Stimulated activated CD4-positive, alpha-beta T cell treated with anti-CD3 and anti-CD28 coated beads, Interleukin-15, amount 100 ng/mL, for 24 hours (primary cell): ENCODE data around the gene SWT1.

ENCODE experiments used
- DNase-seq: peaks from one replicate; pipeline ENCODE4 v3.0.0-alpha.2; 2020

SWT1 gene

GRCh38 chr1:185156854-185157598 lies at the start of gene SWT1, which contains the start of gene TRMT1L:
TSS of gene SWT1 (plus strand) at chr1:185157167. CDS start at chr1:185160842, 3,675 bp downstream.
TSS of gene TRMT1L (minus strand) at chr1:185156953. CDS start at chr1:185156712, 241 bp downstream.
- DNase-seq: peak; percentile 99

GRCh38 chr1:185108321-185108720 lies 48.6 kb upstream of the SWT1 start:
- no peak for DNase-seq

GRCh38 chr1:185110145-185110544 lies 46.8 kb upstream of the SWT1 start:
- DNase-seq: no peak

GRCh38 chr1:185111873-185112272 lies 45.1 kb upstream of the SWT1 start:
- DNase-seq: no peak

GRCh38 chr1:185112356-185112755 lies 44.6 kb upstream of the SWT1 start:
- no peak for DNase-seq

- DNase-seq: no peak
Observed at GRCh38 chr1:185129708-185130107, 27.3 kb upstream of the SWT1 start.

- no peak for DNase-seq
Observed at GRCh38 chr1:185132534-185132933, 24.4 kb upstream of the SWT1 start.

- no peak for DNase-seq
Observed at GRCh38 chr1:185137896-185138545, 18.9 kb upstream of the SWT1 start.

- DNase-seq: no peak
Observed at GRCh38 chr1:185139246-185139645, 17.7 kb upstream of the SWT1 start.

GRCh38 chr1:185144233-185144632 lies 12.7 kb upstream of the SWT1 start:
- DNase-seq: no peak

- DNase-seq: no peak
Observed at GRCh38 chr1:185151215-185151614, 5.8 kb upstream of the SWT1 start.

- DNase-seq: no peak
Observed at GRCh38 chr1:185152187-185152767, 4.7 kb upstream of the SWT1 start.

- no peak for DNase-seq
Observed at GRCh38 chr1:185154912-185155513, 2.0 kb upstream of the SWT1 start.

GRCh38 chr1:185155600-185156287 lies 1.2 kb upstream of the SWT1 start:
- DNase-seq: no peak

- DNase-seq: no peak
Observed at GRCh38 chr1:185156288-185156853, 596 bp upstream of the SWT1 start.

GRCh38 chr1:185157599-185158412 lies 839 bp downstream of the SWT1 start:
- no peak for DNase-seq

- no peak for DNase-seq
Observed at GRCh38 chr1:185158800-185159199, 1.8 kb downstream of the SWT1 start.

- no peak for DNase-seq
Observed at GRCh38 chr1:185159966-185160365, 3.0 kb downstream of the SWT1 start.

- DNase-seq: no peak
Observed at GRCh38 chr1:185162491-185162890, 5.5 kb downstream of the SWT1 start.

GRCh38 chr1:185166106-185166505 lies 9.1 kb downstream of the SWT1 start:
- DNase-seq: no peak

GRCh38 chr1:185170291-185170848 lies 13.4 kb downstream of the SWT1 start:
- DNase-seq: peak; percentile 41
